H1 (cell line): ENCODE results near the gene TLNRD1. TPM values are rescaled to one million over a fixed set of nuclear protein-coding genes. Genes with fewer than 3 reads are reported as not detected.

Experiments
- BACH1 ChIP-seq: IDR thresholded peaks from 2 replicates; pipeline ENCODE4 v1.6.1; 2012; ENCODE audit warnings: low read length, improper control_type of control experiment
- CBX5 ChIP-seq: fragments of 300-800, 300-1000 bp; sonication (generic); IDR thresholded peaks from 2 replicates; pipeline ENCODE4 v1.7.1; 2016; ENCODE audit warnings: antibody characterized with exemption, low read length, low read depth
- CREB1 ChIP-seq: IDR thresholded peaks from 2 replicates; pipeline ENCODE4 v1.6.1; 2012; ENCODE audit warnings: inconsistent platforms
- NANOG ChIP-seq: IDR thresholded peaks from 2 replicates; pipeline ENCODE4 v1.6.1; 2011; ENCODE audit warnings: low read length, low read depth, mild to moderate bottlenecking, inconsistent platforms; ENCODE audit not compliant: insufficient read depth, poor library complexity, severe bottlenecking
- NRF1 ChIP-seq: IDR thresholded peaks from 2 replicates; pipeline ENCODE4 v1.6.1; 2011; ENCODE audit warnings: mild to moderate bottlenecking, low read depth, low read length, improper control_type of control experiment
- RBBP5 ChIP-seq: IDR thresholded peaks from 2 replicates; pipeline ENCODE4 v1.7.1; 2012; ENCODE audit warnings: low read depth, mild to moderate bottlenecking, inconsistent platforms, low read length, moderate library complexity, borderline replicate concordance
- SIRT6 ChIP-seq: IDR thresholded peaks from one replicate; pipeline ENCODE4 v1.7.1; 2012; ENCODE audit warnings: low read length, inconsistent platforms
- SP2 ChIP-seq: IDR thresholded peaks from 2 replicates; pipeline ENCODE4 v1.6.1; 2012; ENCODE audit warnings: mild to moderate bottlenecking, low read length, inconsistent platforms
- TBP ChIP-seq: IDR thresholded peaks from 2 replicates; pipeline ENCODE4 v1.6.1; 2011; ENCODE audit warnings: low read depth, low read length, improper control_type of control experiment
- ZNF274 ChIP-seq: IDR thresholded peaks from 2 replicates; pipeline ENCODE4 v1.7.0; 2012; ENCODE audit warnings: low read length, borderline replicate concordance; ENCODE audit errors: extremely low read depth
- polyA plus RNA-seq, 7 experiments: library from polyadenylated mRNA; depleted of rRNA in 3 of 7; stranded (reverse) in 5 of 7; unstranded in 2 of 7; fragments of >200 nt in 5 of 7; fragments of 200-250 nt in 2 of 7; gene quantifications; 1 replicate in 5 of 7; 2 replicates in 1 of 7; 4 replicates in 1 of 7; pipeline versions ENCODE4 v1.2.1 to v1.2.3, GENCODE V29; 2011 to 2013; ENCODE audit warnings: missing spikeins in 2 of 7, mixed read lengths in 2 of 7
- total RNA-seq: library from RNA; stranded (reverse); fragmentation: NEBNext Ultra II Directional; extraction: Animal tissue kit (Norgen Biotek cat#: 25700); gene quantifications from 2 replicates; pipeline ENCODE4 v1.2.1, GENCODE V29; 2021
- TF ChIP-seq, protein P1 (sequence below): IDR thresholded peaks from 2 replicates; pipeline ENCODE4 v1.6.1; 2011; ENCODE audit warnings: low read length, improper control_type of control experiment

Gene TLNRD1
- total and polyA plus RNA-seq, 2 of the 8 experiments (the other 6 are each of a cell fraction or from before 2014, with no cell fraction given): 12.2 to 20.5 TPM

DNA sequence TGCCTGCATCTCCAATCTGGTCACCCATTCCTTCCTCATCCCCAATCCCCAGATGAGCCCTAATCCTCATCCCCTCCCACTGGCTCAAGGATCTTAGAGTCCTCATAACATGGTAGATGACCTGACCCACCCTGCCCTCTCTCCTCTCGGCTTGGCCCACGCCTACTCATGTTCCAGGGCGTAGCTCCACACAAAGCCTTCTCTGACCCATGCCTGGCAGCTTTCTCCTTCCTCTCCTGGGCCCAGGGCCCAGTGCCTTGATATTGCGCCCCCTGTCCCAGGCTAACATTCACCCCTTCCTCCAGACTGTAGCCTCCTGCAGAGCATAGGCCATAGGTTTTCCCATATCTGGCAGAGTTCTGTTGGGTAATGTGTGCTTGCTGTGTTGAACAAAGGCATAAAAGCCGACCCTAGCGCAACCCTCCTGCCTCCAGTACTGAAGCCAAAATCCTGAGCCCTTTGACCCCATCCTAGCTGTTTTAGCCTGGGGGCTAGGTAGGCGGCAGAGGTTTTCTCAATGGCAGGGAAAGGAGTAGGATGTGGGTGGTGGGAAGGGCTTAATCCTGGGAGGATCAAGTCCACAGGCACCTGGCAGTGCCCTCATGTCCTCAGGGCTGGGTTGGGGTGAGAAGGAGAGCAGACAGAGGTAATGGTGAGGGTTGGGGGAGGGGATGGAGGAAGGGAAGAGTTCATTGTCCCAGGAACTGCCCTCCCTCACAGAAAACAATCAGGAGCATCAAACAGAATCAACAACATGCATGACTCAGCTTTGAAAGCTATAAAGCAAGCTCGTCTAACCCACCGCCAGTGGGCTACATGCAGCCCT lies 46.6 kb upstream of the TLNRD1 start (continued):
- TF ChIP-seq NANOG: peak; percentile 57
- TF ChIP-seq CREB1: no peak
- no peak for TF ChIP-seq TBP
- TF ChIP-seq CBX5: no peak
- TF ChIP-seq RBBP5: no peak
- no peak for TF ChIP-seq SP2
- no peak for TF ChIP-seq NRF1
- TF ChIP-seq SIRT6: no peak
- TF ChIP-seq, protein P1, sequence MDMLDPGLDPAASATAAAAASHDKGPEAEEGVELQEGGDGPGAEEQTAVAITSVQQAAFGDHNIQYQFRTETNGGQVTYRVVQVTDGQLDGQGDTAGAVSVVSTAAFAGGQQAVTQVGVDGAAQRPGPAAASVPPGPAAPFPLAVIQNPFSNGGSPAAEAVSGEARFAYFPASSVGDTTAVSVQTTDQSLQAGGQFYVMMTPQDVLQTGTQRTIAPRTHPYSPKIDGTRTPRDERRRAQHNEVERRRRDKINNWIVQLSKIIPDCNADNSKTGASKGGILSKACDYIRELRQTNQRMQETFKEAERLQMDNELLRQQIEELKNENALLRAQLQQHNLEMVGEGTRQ: no peak
- TF ChIP-seq BACH1: peak; percentile 64; the same call in 1 of the 2 replicates
- no peak for TF ChIP-seq ZNF274
- TF ChIP-seq, all 59 proteins: peak for 3
